DND-41 (cell line): Measurements from ENCODE around the gene FMO2.

Experiments used
- EZH2 ChIP-seq: IDR thresholded peaks from 3 replicates; pipeline ENCODE4 v1.6.1; 2012; ENCODE audit warnings: borderline replicate concordance, low read depth, mild to moderate bottlenecking, moderate library complexity, low read length, inconsistent platforms; ENCODE audit not compliant: severe bottlenecking
- TF ChIP-seq, protein P1 (sequence below): IDR thresholded peaks from 2 replicates; pipeline ENCODE4 v1.5.1; 2012; ENCODE audit warnings: borderline replicate concordance, low read length, moderate library complexity, mild to moderate bottlenecking; ENCODE audit not compliant: poor library complexity, severe bottlenecking; ENCODE audit errors: extremely low read depth

DNA sequence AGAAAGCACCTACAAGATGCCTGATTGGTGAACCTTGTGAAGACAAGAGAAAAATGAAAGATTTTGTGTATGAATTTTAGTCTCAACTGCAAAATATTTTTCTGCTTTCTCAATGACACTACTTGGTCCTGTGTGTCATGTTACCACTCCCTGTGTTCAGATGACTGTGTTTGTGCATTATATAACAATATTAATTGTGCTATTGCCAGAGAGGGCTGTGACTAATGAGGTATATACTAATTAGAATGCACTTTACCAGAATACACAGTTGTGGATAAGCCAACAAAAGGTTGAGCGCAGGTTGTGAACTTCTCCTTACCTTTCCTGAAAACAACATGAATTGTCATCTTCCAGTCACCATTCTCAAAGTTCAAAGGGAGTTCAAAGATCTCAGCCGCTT is 17.3 kb upstream of the FMO2 start:
- TF ChIP-seq, protein P1, sequence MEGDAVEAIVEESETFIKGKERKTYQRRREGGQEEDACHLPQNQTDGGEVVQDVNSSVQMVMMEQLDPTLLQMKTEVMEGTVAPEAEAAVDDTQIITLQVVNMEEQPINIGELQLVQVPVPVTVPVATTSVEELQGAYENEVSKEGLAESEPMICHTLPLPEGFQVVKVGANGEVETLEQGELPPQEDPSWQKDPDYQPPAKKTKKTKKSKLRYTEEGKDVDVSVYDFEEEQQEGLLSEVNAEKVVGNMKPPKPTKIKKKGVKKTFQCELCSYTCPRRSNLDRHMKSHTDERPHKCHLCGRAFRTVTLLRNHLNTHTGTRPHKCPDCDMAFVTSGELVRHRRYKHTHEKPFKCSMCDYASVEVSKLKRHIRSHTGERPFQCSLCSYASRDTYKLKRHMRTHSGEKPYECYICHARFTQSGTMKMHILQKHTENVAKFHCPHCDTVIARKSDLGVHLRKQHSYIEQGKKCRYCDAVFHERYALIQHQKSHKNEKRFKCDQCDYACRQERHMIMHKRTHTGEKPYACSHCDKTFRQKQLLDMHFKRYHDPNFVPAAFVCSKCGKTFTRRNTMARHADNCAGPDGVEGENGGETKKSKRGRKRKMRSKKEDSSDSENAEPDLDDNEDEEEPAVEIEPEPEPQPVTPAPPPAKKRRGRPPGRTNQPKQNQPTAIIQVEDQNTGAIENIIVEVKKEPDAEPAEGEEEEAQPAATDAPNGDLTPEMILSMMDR: no peak
- no peak for TF ChIP-seq EZH2
